GM10248 (cell line): Measurements from ENCODE around the gene TFR2.

Source experiments
- CTCF ChIA-PET: fragments of 300-600 bp; sonication (Branson Sonifier 250); formaldehyde crosslinking; extraction: SDS; loops from one replicate; lab custom pipeline; 2021; ENCODE audit warnings: antibody characterized with exemption; lab: Yijun Ruan, JAX
- POLR2A ChIA-PET: fragments of 350-650 bp; sonication (Branson Sonifier 250); formaldehyde crosslinking; extraction: SDS; loops from one replicate; lab custom pipeline; 2020; ENCODE audit warnings: antibody characterized with exemption; lab: Yijun Ruan, JAX
- DNase-seq: peaks from one replicate; pipeline ENCODE4 v3.0.0; 2012; ENCODE audit errors: extremely low spot score
- CTCF ChIP-seq: IDR thresholded peaks from 2 replicates; pipeline ENCODE4 v1.5.1; 2012; ENCODE audit warnings: mild to moderate bottlenecking, low read depth; ENCODE audit errors: extremely low read depth, missing control alignments, control extremely low read depth

Gene TFR2

GRCh38 chr7:100607111-100607510 lies 34.2 kb downstream of the TFR2 start:
- ChIA-PET CTCF (interaction anchor here (1.2 to 3.8 kb wide), 5 partner anchors 8 to 98 kb away, joined by 3 to 11 read pairs (median 5); partner anchors contain the start of gene POP7), POLR2A (no interaction called here)
- TF ChIP-seq CTCF, result no peak
- DNase-seq, result no peak

- no peak for DNase-seq
- TF ChIP-seq CTCF, result no peak
- CTCF ChIA-PET, result interaction anchor here (1.2 to 3.8 kb wide), 6 partner anchors 9 to 153 kb away, joined by 3 to 11 read pairs (median 4); partner anchors contain the start of gene POP7
- POLR2A ChIA-PET, result no interaction called here
Observed at GRCh38 chr7:100606313-100606712, 35.0 kb downstream of the TFR2 start.

GRCh38 chr7:100604976-100605911 lies 36.1 kb downstream of the TFR2 start:
- POLR2A ChIA-PET, result interaction anchor here (1.3 kb wide), 1 partner anchor 19 kb away, joined by 5 read pairs; the partner anchor contains the start of genes FBXO24 and LRCH4
- no peak for TF ChIP-seq CTCF
- DNase-seq, result no peak
- CTCF ChIA-PET, result interaction anchor here (0.7 to 3.8 kb wide), 10 partner anchors 9 to 152 kb away, joined by 3 to 11 read pairs (median 4); partner anchors contain the start of genes FBXO24, LRCH4 and POP7

GRCh38 chr7:100604028-100604975 lies 37.0 kb downstream of the TFR2 start:
- ChIA-PET CTCF (interaction anchor here (1.0 to 3.5 kb wide), 8 partner anchors 8 to 101 kb away, joined by 3 to 21 read pairs (median 5); partner anchors contain the start of genes FBXO24, LRCH4, MOSPD3 and POP7), POLR2A (interaction anchor here (1.3 kb wide), 1 partner anchor 18 kb away, joined by 5 read pairs; the partner anchor contains the start of genes FBXO24 and LRCH4)
- DNase-seq, result peak; percentile 91
- peak; percentile 42 for TF ChIP-seq CTCF

- CTCF ChIA-PET, result interaction anchor here (1.2 to 3.5 kb wide), 4 partner anchors 9 to 26 kb away, joined by 3 to 21 read pairs (median 6); partner anchors contain the start of genes FBXO24 and MOSPD3
- no peak for DNase-seq
- TF ChIP-seq CTCF, result no peak
- POLR2A ChIA-PET, result no interaction called here
Observed at GRCh38 chr7:100603726-100604027, 37.7 kb downstream of the TFR2 start.
